Activated gamma-delta T cell (primary cell): ENCODE measurements around the gene IL6ST.
A peak's percentile ranks its signal among the peaks of the same experiment; 100 is the strongest.

Source experiments
- DNase-seq: peaks from one replicate; lab custom pipeline; 2025; lab: John Stamatoyannopoulos, UW

Gene IL6ST

GRCh38 chr5:55920784-55921183 is 74.0 kb downstream of the IL6ST start:
- DNase-seq: no peak

DNA sequence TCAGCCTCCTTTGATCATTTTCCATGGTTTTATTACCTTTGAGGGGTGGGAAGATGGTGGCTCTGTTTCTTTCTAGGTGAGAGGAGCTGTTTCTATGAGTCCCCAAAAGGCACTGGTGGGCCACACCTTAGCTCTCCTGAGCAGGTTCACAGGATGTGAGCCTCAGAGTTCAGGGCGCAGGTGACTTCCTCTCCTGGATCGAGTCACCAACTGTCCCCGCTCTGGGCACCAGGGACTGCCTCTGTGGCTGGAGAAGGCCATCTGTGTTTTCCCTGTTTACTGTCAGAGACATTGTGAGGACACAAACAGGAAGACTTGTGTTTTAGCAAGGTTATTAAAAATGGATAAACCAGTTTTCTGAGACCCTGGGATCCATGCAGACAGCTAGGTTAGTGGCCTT is 75.1 kb downstream of the IL6ST start:
- DNase-seq: no peak

GRCh38 chr5:55918087-55919035 is 76.4 kb downstream of the IL6ST start:
- no peak for DNase-seq

GRCh38 chr5:55917402-55918086 is 77.2 kb downstream of the IL6ST start:
- DNase-seq: no peak

DNA sequence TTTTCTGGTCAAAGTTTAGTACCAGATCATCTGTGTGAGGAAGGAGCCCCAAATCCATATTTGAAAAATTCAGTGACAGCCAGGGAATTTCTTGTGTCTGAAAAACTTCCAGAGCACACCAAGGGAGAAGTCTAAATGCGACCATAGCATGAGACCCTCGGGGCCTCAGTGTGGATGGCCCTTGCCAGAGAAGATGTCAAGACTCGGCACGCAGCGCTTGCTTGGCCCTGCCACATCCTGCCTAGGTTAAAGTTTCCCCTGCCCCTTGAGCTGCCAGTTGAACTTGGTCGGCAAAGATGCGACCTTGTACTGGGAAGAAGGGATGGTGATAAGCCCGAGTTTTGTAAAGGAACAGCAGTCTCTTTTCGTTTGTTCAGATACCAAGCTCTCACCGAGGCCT is 77.8 kb downstream of the IL6ST start:
- DNase-seq: no peak

DNA sequence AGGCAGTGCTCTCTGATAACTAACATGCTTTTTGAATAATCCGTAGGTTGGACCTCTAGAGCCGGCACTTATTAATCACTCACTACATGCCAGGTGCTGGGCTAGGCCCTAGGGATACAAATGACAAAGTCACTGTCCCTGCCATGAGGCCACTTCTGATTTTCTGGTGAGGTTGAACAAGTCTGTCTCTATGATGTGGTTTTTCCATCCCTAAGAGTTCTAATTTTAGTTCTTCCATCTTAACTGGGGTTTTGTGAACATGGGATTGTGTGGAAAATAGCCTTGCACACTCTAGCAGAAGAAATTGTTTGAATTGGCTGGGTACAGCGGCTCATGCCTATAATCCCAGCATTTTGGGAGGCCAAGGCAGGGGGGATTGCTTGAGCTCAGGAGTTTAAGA is 79.0 kb downstream of the IL6ST start:
- DNase-seq: no peak

DNA sequence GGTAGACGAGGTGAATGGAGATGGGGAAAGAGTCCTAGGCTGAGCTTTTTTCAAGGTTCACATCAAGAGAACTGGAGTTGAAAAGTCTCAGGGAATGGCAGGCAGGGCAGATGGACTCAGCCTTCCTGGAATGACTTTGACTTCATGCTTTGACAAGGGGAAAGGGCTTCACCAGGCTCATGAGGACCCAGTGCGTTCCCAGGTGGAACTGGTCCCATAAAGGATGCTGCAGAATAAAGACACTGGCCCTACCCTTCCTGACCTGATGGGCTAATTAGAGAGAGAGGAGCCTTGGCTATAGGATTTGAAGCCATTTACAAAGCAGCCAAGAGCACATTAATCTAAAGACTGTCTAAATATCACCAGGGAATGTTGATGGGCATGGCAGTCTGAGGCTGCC is 79.8 kb downstream of the IL6ST start:
- DNase-seq: no peak

- DNase-seq: no peak
Observed at GRCh38 chr5:55913466-55914413, 81.0 kb downstream of the IL6ST start.

- no peak for DNase-seq
Observed at GRCh38 chr5:55911784-55912653, 82.7 kb downstream of the IL6ST start.

DNA sequence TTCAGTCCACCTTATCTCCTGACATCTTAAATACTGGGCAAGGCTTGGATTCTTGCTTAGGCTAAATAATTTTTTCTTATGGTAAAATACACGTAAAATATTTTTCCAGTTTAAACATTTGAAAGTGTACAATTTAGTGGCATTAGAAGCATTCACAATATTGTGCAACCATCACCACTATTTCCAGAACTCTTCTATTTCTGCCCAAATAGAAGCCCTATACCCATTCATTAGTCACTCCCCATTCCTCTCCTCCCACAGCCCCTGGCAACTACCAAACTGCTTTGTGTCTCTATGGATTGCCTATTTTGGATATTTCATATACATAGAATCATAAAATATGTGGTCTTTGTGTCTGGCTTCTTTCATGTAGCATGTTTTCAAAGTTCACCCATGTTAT is 86.0 kb downstream of the IL6ST start:
- no peak for DNase-seq

- no peak for DNase-seq
Observed at GRCh38 chr5:55907927-55908326, 86.8 kb downstream of the IL6ST start.

GRCh38 chr5:55905251-55905650 is 89.5 kb downstream of the IL6ST start:
- DNase-seq: no peak

GRCh38 chr5:55904152-55904551 is 90.6 kb downstream of the IL6ST start:
- DNase-seq: no peak

- peak; percentile 15 for DNase-seq
Observed at GRCh38 chr5:55903121-55903701, 91.6 kb downstream of the IL6ST start.

- no peak for DNase-seq
Observed at GRCh38 chr5:55902696-55903095, 92.1 kb downstream of the IL6ST start.

- DNase-seq: no peak
Observed at GRCh38 chr5:55900776-55901175, 94.0 kb downstream of the IL6ST start.

- DNase-seq: no peak
Observed at GRCh38 chr5:55900068-55900467, 94.7 kb downstream of the IL6ST start.

DNA sequence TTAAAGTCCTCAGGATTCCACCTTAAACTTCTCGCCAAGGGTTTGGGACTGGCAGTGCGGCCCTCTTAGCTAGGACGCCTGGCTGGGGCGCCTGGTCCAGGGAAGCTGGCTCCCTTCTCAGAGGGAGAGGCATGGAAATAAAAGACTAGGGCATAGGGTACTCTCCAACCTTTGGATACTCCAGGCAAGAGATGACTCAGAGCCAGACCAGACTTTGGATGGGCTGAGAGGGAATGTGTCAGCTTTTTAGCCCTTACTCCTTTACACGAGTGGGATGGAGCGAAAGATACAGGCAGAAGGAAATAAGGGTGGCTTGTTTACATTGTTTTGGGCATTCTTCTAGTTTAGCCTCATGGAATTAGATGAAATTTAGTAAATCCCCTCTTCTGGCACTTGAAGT is 95.4 kb downstream of the IL6ST start:
- no peak for DNase-seq

DNA sequence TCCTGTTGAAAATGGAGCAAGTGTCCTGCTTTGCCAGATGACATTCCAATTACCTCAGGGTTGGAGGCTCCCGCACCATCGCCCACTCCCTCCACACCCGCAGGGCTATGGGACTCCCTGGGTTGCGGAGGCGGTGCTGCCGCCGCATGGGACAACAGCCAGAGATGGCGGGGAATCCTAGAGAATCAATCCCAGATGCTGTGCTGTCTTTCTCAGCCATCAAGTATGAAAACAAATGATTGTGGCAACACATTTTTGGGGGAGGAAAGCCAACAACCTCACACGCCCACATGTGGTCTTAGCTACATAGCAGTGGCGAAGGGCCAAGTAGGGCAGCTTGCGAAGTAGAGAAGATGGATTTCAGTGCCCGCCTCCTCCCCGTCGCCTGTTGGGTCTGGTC is 96.9 kb downstream of the IL6ST start:
- DNase-seq: no peak

DNA sequence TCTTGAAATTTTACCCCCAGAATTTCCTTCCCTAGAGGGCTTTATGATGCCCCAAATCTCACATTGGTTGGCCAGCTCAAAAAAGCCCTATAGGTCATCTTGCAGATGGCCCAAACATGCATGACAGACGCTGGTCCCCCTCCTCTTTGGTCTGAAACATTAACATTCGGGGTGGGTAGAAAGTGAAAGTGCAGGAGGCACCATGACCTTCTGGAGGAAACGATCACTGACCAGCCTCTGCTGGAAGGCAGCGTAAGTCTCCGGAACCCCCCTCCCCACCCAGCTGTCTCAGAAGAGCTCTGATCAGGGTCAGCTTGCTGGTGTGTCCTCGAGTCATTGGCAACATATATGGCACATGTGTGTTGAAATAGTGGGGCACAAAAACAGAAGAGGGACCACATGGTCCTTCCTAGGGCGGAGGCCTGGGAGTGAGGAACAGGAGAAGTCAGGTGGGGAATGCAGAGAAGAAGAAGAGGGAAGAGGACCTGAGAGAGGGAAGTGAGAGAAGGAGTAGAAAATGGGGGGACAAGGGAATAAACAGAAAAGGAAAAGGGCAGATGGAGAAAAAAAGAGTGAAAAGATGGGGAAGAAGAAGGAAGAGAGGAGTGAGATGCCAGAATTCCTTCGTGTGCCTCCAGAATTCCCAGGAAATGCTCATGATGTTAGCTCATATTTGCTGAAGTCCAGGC is 97.4 kb downstream of the IL6ST start:
- DNase-seq: no peak
